HCT116 (cell line): ENCODE measurements around the gene CCDC71.

Source experiments
- CBX3 ChIP-seq: IDR thresholded peaks from 2 replicates; pipeline ENCODE4 v1.6.1; 2012; ENCODE audit warnings: low read depth
- CEBPB ChIP-seq: IDR thresholded peaks from 2 replicates; pipeline ENCODE4 v1.6.1; 2012; ENCODE audit warnings: low read depth
- CTCF ChIP-seq, 3 experiments: fragments of 200-600 bp in 1 of 3; sonication (generic) in 1 of 3; IDR thresholded peaks in 2 of 3; conservative IDR thresholded peaks in 1 of 3; 2 replicates each; pipeline ENCODE4 v1.5.1; 2012 to 2017; ENCODE audit warnings: low read depth in 2 of 3, low read length in 2 of 3, antibody characterized with exemption in 1 of 3, borderline replicate concordance in 1 of 3, control low read depth in 1 of 3, mild to moderate bottlenecking in 1 of 3, mixed read lengths in 1 of 3, mixed run types in 1 of 3, moderate library complexity in 1 of 3; ENCODE audit not compliant: insufficient read depth in 1 of 3
- EGR1 ChIP-seq: IDR thresholded peaks from 2 replicates; pipeline ENCODE4 v1.6.1; 2012; ENCODE audit warnings: low read depth
- EZH2 ChIP-seq: fragments of 200-600 bp; sonication (generic); IDR thresholded peaks from 2 replicates; pipeline ENCODE4 v1.6.1; 2017; ENCODE audit warnings: antibody characterized with exemption, mixed run types
- JUND ChIP-seq: IDR thresholded peaks from 2 replicates; pipeline ENCODE4 v1.6.1; 2012
- POLR2A ChIP-seq: IDR thresholded peaks from 2 replicates; pipeline ENCODE4 v1.7.0; 2011; ENCODE audit warnings: borderline replicate concordance; ENCODE audit not compliant: insufficient read depth, insufficient read length; ENCODE audit errors: extremely low read depth
- POLR2AphosphoS5 ChIP-seq: IDR thresholded peaks from 2 replicates; pipeline ENCODE4 v1.6.1; 2011; ENCODE audit warnings: mild to moderate bottlenecking, low read depth, low read length, moderate library complexity
- TCF7L2 ChIP-seq: IDR thresholded peaks from 2 replicates; pipeline ENCODE4 v1.7.0; 2011; ENCODE audit warnings: borderline replicate concordance, inconsistent platforms; ENCODE audit not compliant: insufficient read depth, insufficient read length; ENCODE audit errors: extremely low read depth
- YY1 ChIP-seq: IDR thresholded peaks from 2 replicates; pipeline ENCODE4 v1.6.1; 2011; ENCODE audit warnings: low read length, low read depth, moderate library complexity, mild to moderate bottlenecking; ENCODE audit not compliant: insufficient replicate concordance; ENCODE audit errors: extremely low read depth
- ZFX ChIP-seq: fragments of 450-650 bp; IDR thresholded peaks from 2 replicates; pipeline ENCODE4 v1.6.1; 2017
- TF ChIP-seq, protein P1 (sequence below): IDR thresholded peaks from 2 replicates; pipeline ENCODE4 v1.6.1; 2012

DNA sequence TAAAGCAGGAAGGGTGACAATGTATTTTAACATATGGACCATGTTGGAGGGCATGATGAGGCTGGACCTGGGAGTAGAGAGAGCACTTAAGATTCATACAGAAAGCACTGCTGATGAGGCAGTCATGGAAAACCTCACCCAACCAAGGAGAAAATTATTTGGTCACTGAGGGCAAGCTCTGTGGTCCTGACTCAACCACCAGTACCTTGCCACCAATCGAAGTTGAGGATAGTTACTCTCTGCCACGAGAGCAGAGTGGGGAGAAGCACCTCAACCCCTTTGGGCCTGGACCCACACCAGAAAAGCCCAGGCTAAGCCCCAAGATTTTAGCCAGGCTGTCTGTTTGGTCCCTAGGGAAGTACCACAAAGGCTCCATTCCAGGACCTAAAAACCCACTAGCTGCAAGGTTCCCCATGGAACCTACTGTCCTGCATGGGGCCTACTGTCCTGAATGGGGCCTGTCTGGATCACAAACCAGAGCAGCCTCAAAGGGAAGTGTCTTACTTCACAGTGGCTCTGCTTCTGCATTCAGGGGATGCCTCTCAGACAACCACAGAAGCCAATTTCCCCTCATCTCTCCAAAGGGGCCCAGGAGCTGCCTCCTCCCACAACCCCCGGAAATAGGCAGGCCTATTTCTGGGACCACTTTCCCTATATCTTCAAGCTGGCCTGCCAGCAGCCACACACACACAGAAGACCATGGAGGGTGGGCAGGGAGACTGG, 4.2 kb downstream of the CCDC71 start:
- TF ChIP-seq POLR2A (no peak), POLR2AphosphoS5 (no peak), CBX3 (no peak), TCF7L2 (no peak), JUND (no peak), CTCF (IDR thresholded peaks at IDR 0.05 in 2 of 3, conservative IDR thresholded peaks at IDR 0.05 in 1 of 3; ENCODE audit: borderline replicate concordance in 1 of 3, insufficient read depth in 1 of 3, low read depth in 2 of 3, low read length in 2 of 3) (no peak), EZH2 (no peak), EGR1 (no peak), YY1 (no peak), CEBPB (no peak), ZFX (no peak)
- TF ChIP-seq, protein P1, sequence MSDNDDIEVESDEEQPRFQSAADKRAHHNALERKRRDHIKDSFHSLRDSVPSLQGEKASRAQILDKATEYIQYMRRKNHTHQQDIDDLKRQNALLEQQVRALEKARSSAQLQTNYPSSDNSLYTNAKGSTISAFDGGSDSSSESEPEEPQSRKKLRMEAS: no peak
